ENCODE measurements around the gene EZR. TPM values are rescaled to one million over a fixed set of nuclear protein-coding genes. Genes with fewer than 3 reads are reported as not detected.
A peak's percentile ranks its signal among the peaks of the same experiment; 100 is the strongest.

EZR gene
- polyA plus RNA-seq, 2 of the 4 experiments (the other 2 are of a cell fraction) = 219 to 254 TPM

DNA sequence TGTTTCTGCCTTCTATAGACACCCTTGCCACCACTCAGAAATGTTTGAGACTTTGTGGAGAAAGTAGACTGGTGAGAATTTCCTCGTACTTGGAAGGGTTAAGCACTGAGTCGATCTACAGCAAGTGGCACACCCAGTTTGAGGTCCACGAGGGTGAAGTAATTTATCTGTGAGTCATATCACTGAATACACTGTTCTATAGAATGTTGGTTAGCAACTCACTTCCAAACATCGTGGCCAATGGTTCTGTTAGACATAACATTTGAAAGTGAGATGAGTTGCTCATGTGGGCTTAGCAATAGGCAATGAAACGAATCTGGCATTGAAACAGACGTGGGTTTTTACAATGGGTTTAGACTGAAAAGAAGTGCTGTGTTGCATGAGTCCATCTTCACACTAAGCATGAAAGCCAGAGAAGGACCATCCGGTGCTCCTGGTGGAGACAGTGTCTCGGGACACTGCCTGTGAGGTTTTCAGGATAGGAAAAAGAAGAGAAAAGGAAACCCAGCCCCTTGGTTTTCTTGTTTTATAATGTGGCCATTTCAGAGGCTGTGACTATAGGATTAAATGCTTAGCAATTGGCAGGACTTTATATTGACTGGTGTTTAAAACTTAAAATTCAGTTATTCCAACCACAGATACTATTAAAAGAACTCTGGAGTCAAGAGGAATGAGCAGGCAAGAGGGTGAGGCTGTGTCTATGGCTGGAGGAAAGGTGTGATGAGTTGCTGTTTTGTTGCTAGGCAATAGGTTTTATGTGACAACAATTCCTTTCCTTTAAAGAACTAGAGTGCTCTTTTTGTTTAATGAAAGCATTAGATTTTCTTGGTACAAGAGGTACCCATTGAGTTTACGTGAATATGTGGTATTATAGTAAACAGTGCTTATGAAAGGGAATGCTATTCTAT lies 31.0 kb upstream of the EZR start:
- ATAC-seq (peak; percentile 82 to 83), FAIRE-seq (no peak), DNase-seq (ENCODE audit: low read depth in 1 of 2, low spot score in 1 of 2) (peak; percentile 87 to 97)
- under 1% methylated on average over 9 of the region's 9 CpGs for WGBS (ENCODE audit: missing lambda C conversion rate)
- ChIA-PET POLR2A (no interaction called here), CTCF (interaction anchor here (1.0 kb wide), 1 partner anchor 11 kb away, joined by 3 read pairs; no protein-coding TSS in a partner anchor)
- Histone ChIP-seq H3K9me3 (no peaks in the 10 kb centered on the region), H3K27ac (peak overlapping the region; percentile 92 to 97), H3K4me2 (peak overlapping the region; percentile 95), H3K4me3 (peak overlapping the region; percentile 28; the same call in 2 of the 3 replicates), H3K4me1 (peaks cover 64% of the 10 kb centered on the region)
- TF ChIP-seq GATA3 (IDR thresholded peaks at IDR 0.05; ENCODE audit: borderline replicate concordance) (peak; percentile 94), SMC3 (IDR thresholded peaks at IDR 0.05) (peak; percentile 30; the same call in 1 of the 3 replicates), EHF (CRISPR knock-in tag; IDR thresholded peaks at IDR 0.05) (no peak), RAD21 (conservative IDR thresholded peaks at IDR 0.05 in 1 of 2, IDR thresholded peaks at IDR 0.05 in 1 of 2) (peak; percentile 9 to 37; a peak in 2 of 5 replicates), HOXA7 (CRISPR knock-in tag; IDR thresholded peaks at IDR 0.05) (peak; percentile 72; the same call in 1 of the 2 replicates), JUN (IDR thresholded peaks at IDR 0.05) (peak; percentile 66 to 75; a peak in 3 of 5 replicates), SREBF2 (IDR thresholded peaks at IDR 0.05) (no peak), CEBPB (IDR thresholded peaks at IDR 0.05) (peak; percentile 28 to 77; a peak in 3 of 4 replicates), HOXB13 (CRISPR knock-in tag; IDR thresholded peaks at IDR 0.05; ENCODE audit: low read depth) (no peak), CHD2 (IDR thresholded peaks at IDR 0.05; ENCODE audit: low read length, partially characterized antibody) (no peak), PHF8 (IDR thresholded peaks at IDR 0.05; ENCODE audit: borderline replicate concordance, low read depth) (no peak), EP300 (IDR thresholded peaks at IDR 0.05) (peak; percentile 43 to 61; a peak in 1 of 5 replicates), BHLHE40 (IDR thresholded peaks at IDR 0.05; ENCODE audit: low read depth, low read length) (no peak), CHD4 (IDR thresholded peaks at IDR 0.05; ENCODE audit: borderline replicate concordance) (no peak), HDAC2 (IDR thresholded peaks at IDR 0.05) (no peak), TFCP2L1 (CRISPR knock-in tag; IDR thresholded peaks at IDR 0.05) (0 out of 2 replicates have a peak, but pooled peaks have one; percentile 11), KDM5A (IDR thresholded peaks at IDR 0.05) (no peak), FOSL2 (IDR thresholded peaks at IDR 0.05) (peak; percentile 78), FOSL2 (CRISPR knock-in tag; IDR thresholded peaks at IDR 0.05) (peak; percentile 97), KDM1A (IDR thresholded peaks at IDR 0.05; ENCODE audit: low read depth) (no peak), JUNB (IDR thresholded peaks at IDR 0.05) (peak; percentile 84), FOSB (CRISPR knock-in tag; IDR thresholded peaks at IDR 0.05) (peak; percentile 55; the same call in 1 of the 2 replicates), HEYL (CRISPR knock-in tag; IDR thresholded peaks at IDR 0.05) (no peak), POLR2A (IDR thresholded peaks at IDR 0.05; ENCODE audit: low read length) (no peak), ZSCAN20 (CRISPR knock-in tag; IDR thresholded peaks at IDR 0.05) (no peak), MYC (IDR thresholded peaks at IDR 0.05; ENCODE audit: borderline replicate concordance, low read length) (peak; percentile 29; the same call in 1 of the 2 replicates), RARB (CRISPR knock-in tag; IDR thresholded peaks at IDR 0.05) (peak; percentile 72; the same call in 1 of the 2 replicates), TP53 (CRISPR knock-in tag; IDR thresholded peaks at IDR 0.05) (peak; percentile 21; the same call in 1 of the 2 replicates)
- TF ChIP-seq, protein P1, sequence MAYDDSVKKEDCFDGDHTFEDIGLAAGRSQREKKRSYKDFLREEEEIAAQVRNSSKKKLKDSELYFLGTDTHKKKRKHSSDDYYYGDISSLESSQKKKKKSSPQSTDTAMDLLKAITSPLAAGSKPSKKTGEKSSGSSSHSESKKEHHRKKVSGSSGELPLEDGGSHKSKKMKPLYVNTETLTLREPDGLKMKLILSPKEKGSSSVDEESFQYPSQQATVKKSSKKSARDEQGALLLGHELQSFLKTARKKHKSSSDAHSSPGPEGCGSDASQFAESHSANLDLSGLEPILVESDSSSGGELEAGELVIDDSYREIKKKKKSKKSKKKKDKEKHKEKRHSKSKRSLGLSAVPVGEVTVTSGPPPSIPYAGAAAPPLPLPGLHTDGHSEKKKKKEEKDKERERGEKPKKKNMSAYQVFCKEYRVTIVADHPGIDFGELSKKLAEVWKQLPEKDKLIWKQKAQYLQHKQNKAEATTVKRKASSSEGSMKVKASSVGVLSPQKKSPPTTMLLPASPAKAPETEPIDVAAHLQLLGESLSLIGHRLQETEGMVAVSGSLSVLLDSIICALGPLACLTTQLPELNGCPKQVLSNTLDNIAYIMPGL (CRISPR knock-in tag; IDR thresholded peaks at IDR 0.05; ENCODE audit: borderline replicate concordance) = no peak; the same call in 1 of the 2 replicates
- TF ChIP-seq, protein P2, sequence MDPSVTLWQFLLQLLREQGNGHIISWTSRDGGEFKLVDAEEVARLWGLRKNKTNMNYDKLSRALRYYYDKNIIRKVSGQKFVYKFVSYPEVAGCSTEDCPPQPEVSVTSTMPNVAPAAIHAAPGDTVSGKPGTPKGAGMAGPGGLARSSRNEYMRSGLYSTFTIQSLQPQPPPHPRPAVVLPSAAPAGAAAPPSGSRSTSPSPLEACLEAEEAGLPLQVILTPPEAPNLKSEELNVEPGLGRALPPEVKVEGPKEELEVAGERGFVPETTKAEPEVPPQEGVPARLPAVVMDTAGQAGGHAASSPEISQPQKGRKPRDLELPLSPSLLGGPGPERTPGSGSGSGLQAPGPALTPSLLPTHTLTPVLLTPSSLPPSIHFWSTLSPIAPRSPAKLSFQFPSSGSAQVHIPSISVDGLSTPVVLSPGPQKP (IDR thresholded peaks at IDR 0.05; ENCODE audit: low read depth, low read length) = no peak
- TF ChIP-seq, protein P3, sequence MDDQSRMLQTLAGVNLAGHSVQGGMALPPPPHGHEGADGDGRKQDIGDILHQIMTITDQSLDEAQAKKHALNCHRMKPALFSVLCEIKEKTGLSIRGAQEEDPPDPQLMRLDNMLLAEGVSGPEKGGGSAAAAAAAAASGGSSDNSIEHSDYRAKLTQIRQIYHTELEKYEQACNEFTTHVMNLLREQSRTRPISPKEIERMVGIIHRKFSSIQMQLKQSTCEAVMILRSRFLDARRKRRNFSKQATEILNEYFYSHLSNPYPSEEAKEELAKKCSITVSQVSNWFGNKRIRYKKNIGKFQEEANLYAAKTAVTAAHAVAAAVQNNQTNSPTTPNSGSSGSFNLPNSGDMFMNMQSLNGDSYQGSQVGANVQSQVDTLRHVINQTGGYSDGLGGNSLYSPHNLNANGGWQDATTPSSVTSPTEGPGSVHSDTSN (IDR thresholded peaks at IDR 0.05) = 0 out of 2 replicates have a peak, but pooled peaks have one; percentile 42
- TF ChIP-seq, protein P4, sequence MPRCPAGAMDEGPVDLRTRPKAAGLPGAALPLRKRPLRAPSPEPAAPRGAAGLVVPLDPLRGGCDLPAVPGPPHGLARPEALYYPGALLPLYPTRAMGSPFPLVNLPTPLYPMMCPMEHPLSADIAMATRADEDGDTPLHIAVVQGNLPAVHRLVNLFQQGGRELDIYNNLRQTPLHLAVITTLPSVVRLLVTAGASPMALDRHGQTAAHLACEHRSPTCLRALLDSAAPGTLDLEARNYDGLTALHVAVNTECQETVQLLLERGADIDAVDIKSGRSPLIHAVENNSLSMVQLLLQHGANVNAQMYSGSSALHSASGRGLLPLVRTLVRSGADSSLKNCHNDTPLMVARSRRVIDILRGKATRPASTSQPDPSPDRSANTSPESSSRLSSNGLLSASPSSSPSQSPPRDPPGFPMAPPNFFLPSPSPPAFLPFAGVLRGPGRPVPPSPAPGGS (IDR thresholded peaks at IDR 0.05) = no peak
- TF ChIP-seq, protein P5, sequence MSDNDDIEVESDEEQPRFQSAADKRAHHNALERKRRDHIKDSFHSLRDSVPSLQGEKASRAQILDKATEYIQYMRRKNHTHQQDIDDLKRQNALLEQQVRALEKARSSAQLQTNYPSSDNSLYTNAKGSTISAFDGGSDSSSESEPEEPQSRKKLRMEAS (IDR thresholded peaks at IDR 0.05) = peak; percentile 85
- TF ChIP-seq, protein P6, sequence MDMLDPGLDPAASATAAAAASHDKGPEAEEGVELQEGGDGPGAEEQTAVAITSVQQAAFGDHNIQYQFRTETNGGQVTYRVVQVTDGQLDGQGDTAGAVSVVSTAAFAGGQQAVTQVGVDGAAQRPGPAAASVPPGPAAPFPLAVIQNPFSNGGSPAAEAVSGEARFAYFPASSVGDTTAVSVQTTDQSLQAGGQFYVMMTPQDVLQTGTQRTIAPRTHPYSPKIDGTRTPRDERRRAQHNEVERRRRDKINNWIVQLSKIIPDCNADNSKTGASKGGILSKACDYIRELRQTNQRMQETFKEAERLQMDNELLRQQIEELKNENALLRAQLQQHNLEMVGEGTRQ (IDR thresholded peaks at IDR 0.05) = no peak

Measured in A549 (cell line).